HG03139 (cell line): ENCODE measurements around the gene RHO.
"Not testable (repeated sequence)": the region's sequence is repeated elsewhere in the genome, so short reads cannot be mapped to it uniquely, and the experiment has no call there.

Experiments
- ATAC-seq: cut with Tn5 transposase; IDR thresholded peaks from one replicate; pipeline ENCODE4 v1.9.1; 2021; ENCODE audit not compliant: unreplicated experiment

RHO gene

GRCh38 chr3:129542747-129543146 is 14.3 kb downstream of the RHO start:
- ATAC-seq, result no peak

- ATAC-seq, result no peak
Measured at GRCh38 chr3:129543156-129543790, 14.8 kb downstream of the RHO start, which contains the start of gene H1-8. H1-8 (plus strand) TSS chr3:129543175; CDS start chr3:129543219, 44 bp downstream.

- ATAC-seq, result no peak
Measured at GRCh38 chr3:129543999-129544398, 15.6 kb downstream of the RHO start.

GRCh38 chr3:129545951-129546350 is 17.5 kb downstream of the RHO start:
- not testable (repeated sequence) for ATAC-seq

- no peak for ATAC-seq
Measured at GRCh38 chr3:129547241-129547640, 18.8 kb downstream of the RHO start.

- ATAC-seq, result no peak
Measured at GRCh38 chr3:129548104-129548965, 19.9 kb downstream of the RHO start.

GRCh38 chr3:129549006-129549800 is 20.8 kb downstream of the RHO start:
- no peak for ATAC-seq

- ATAC-seq, result no peak
Measured at GRCh38 chr3:129549805-129550204, 21.4 kb downstream of the RHO start.

- ATAC-seq, result no peak
Measured at GRCh38 chr3:129552287-129553050, 24.0 kb downstream of the RHO start.

GRCh38 chr3:129553171-129553570 is 24.7 kb downstream of the RHO start:
- ATAC-seq, result no peak

- no peak for ATAC-seq
Measured at GRCh38 chr3:129553719-129554118, 25.3 kb downstream of the RHO start.

- no peak for ATAC-seq
Measured at GRCh38 chr3:129554356-129555152, 26.1 kb downstream of the RHO start.

- ATAC-seq, result no peak
Measured at GRCh38 chr3:129555153-129555550, 26.7 kb downstream of the RHO start.

GRCh38 chr3:129555616-129556357 is 27.3 kb downstream of the RHO start:
- no peak for ATAC-seq

- no peak for ATAC-seq
Measured at GRCh38 chr3:129556358-129556695, 27.9 kb downstream of the RHO start.

GRCh38 chr3:129556890-129557547 is 28.6 kb downstream of the RHO start:
- no peak for ATAC-seq

- ATAC-seq, result no peak
Measured at GRCh38 chr3:129557548-129557894, 29.1 kb downstream of the RHO start.

- ATAC-seq, result no peak
Measured at GRCh38 chr3:129558081-129558771, 29.8 kb downstream of the RHO start.
